Measurements from ENCODE around the gene ZRANB1. TPM values are rescaled to one million over a fixed set of nuclear protein-coding genes. Genes with fewer than 3 reads are reported as not detected.

Gene ZRANB1
- total and polyA plus RNA-seq, 10 of the 15 experiments (the other 5 are each of a cell fraction or from before 2014, with no cell fraction given) = 1.7 to 11.8 (median 6.2) TPM

- no peaks in the 10 kb centered on the region for H3K36me3 ChIP-seq (ENCODE audit: control insufficient read depth in 2 of 2, insufficient read depth in 2 of 2, low read length in 1 of 2)
- no peak overlapping the region for H3K27ac ChIP-seq (ENCODE audit: control insufficient read depth, insufficient read depth)
- RAD21 ChIA-PET (ENCODE audit: unreplicated experiment) = no interaction called here
- DNase-seq (ENCODE audit: low read depth, low spot score) (no peak), FAIRE-seq (no peak), ATAC-seq (no peak)
- H3K79me2 ChIP-seq (ENCODE audit: control insufficient read depth, insufficient read depth, low read length) = no peaks in the 10 kb centered on the region
- intact Hi-C loops (cut with micrococcal nuclease; ENCODE audit: unreplicated experiment) (no loop called here), in situ Hi-C loops (cut with MboI) (no loop called here)
- SMC1A ChIA-PET (ENCODE audit: uncharacterized antibody, unreplicated experiment) = no interaction called here
- H3K4me2 ChIP-seq (ENCODE audit: control insufficient read depth, insufficient read depth) = no peak overlapping the region
- 26% methylated on average over 19 of the region's 19 CpGs for WGBS (ENCODE audit: insufficient coverage, insufficient replicate concordance, low lambda C conversion rate, missing lambda C conversion rate)
- no TSS peak for BruUV-seq (replicated peaks)
- POLR2A ChIA-PET = no interaction called here
- H3K9me3 ChIP-seq (replicated peaks; ENCODE audit: control insufficient read depth, insufficient read depth, low read length) = no peaks in the 10 kb centered on the region
- CTCF ChIA-PET = no interaction called here
- H2AFZ ChIP-seq (ENCODE audit: control insufficient read depth, low read depth, low read length) = no peak overlapping the region
- H3K27me3 ChIP-seq (replicated peaks in 1 of 2; ENCODE audit: control insufficient read depth in 2 of 2, insufficient read depth in 2 of 2, low read length in 1 of 2) = no peaks in the 10 kb centered on the region
- no peak overlapping the region for H3K4me3 ChIP-seq
- no peak overlapping the region for H3K9ac ChIP-seq (ENCODE audit: control insufficient read depth, insufficient read depth, low read length)
- H3K4me1 ChIP-seq (ENCODE audit: control insufficient read depth, insufficient read depth, low read length) = no peaks in the 10 kb centered on the region
- H4K20me1 ChIP-seq (ENCODE audit: control insufficient read depth, insufficient read depth) = no peaks in the 10 kb centered on the region
- TF ChIP-seq ATF3 (IDR thresholded peaks at IDR 0.05; ENCODE audit: borderline replicate concordance, extremely low read depth, low read depth, low read length) (no peak), CEBPZ (IDR thresholded peaks at IDR 0.05; ENCODE audit: low read depth, low read length) (no peak), YY1 (IDR thresholded peaks at IDR 0.05; ENCODE audit: low read depth, low read length) (no peak), SMAD5 (IDR thresholded peaks at IDR 0.05; ENCODE audit: low read depth) (no peak), ZBED1 (IDR thresholded peaks at IDR 0.05; ENCODE audit: borderline replicate concordance) (no peak), SRF (IDR thresholded peaks at IDR 0.05; ENCODE audit: low read depth in 2 of 2, low read length in 2 of 2) (no peak), MTA3 (IDR thresholded peaks at IDR 0.05; ENCODE audit: borderline replicate concordance, low read length) (no peak), BHLHE40 (IDR thresholded peaks at IDR 0.05; ENCODE audit: borderline replicate concordance in 1 of 2, low read depth in 2 of 2, low read length in 1 of 2) (no peak), BMI1 (IDR thresholded peaks at IDR 0.05; ENCODE audit: borderline replicate concordance) (no peak), MAX (IDR thresholded peaks at IDR 0.05; ENCODE audit: low read depth, low read length) (no peak), STAT1 (conservative IDR thresholded peaks at IDR 0.05) (no peak), NFIC (IDR thresholded peaks at IDR 0.05; ENCODE audit: low read depth, low read length) (no peak), BCL3 (IDR thresholded peaks at IDR 0.05; ENCODE audit: borderline replicate concordance, insufficient read depth, low read depth, low read length, poor library complexity, severe bottlenecking) (no peak), PBX3 (IDR thresholded peaks at IDR 0.05; ENCODE audit: insufficient replicate concordance, low read depth, low read length) (no peak), CREB1 (IDR thresholded peaks at IDR 0.05; ENCODE audit: low read depth) (no peak), HDGF (IDR thresholded peaks at IDR 0.05) (no peak), MTA2 (IDR thresholded peaks at IDR 0.05; ENCODE audit: low read depth) (no peak), ETV6 (conservative IDR thresholded peaks at IDR 0.05 in 1 of 2, IDR thresholded peaks at IDR 0.05 in 1 of 2; ENCODE audit: borderline replicate concordance in 1 of 2, low read depth in 1 of 2) (no peak)
Measured at GRCh38 chr10:125004571-125005311, 62.8 kb downstream of the ZRANB1 start.
